Measurements from ENCODE around the gene TMPRSS4. TPM values are rescaled to one million over a fixed set of nuclear protein-coding genes. Genes with fewer than 3 reads are reported as not detected.

TMPRSS4 gene
- total and polyA plus RNA-seq, 4 donors: 0.08 to 0.33 (median 0.24) TPM; not detected in 1

- TF ChIP-seq HNF4G (IDR thresholded peaks at IDR 0.05): no peak
- TF ChIP-seq NR2F2 (IDR thresholded peaks at IDR 0.05): no peak
- TF ChIP-seq ZBTB33 (IDR thresholded peaks at IDR 0.05): no peak
- TF ChIP-seq RAD21 (IDR thresholded peaks at IDR 0.05): no peak
- TF ChIP-seq HNF4A (conservative IDR thresholded peaks at IDR 0.05): no peak
- TF ChIP-seq MAX (IDR thresholded peaks at IDR 0.05): no peak
- TF ChIP-seq TAF1 (conservative IDR thresholded peaks at IDR 0.05): no peak
- TF ChIP-seq YY1 (IDR thresholded peaks at IDR 0.05): no peak
Measured at GRCh38 chr11:118135796-118136165, 58.9 kb downstream of the TMPRSS4 start (continued).

- no peaks in the 10 kb centered on the region for H3K4me1 ChIP-seq (ENCODE audit: control insufficient read depth in 4 of 4, insufficient read depth in 4 of 4, low read length in 3 of 4)
- DNase-seq (ENCODE audit: low spot score): no peak
- TF ChIP-seq REST (IDR thresholded peaks at IDR 0.05) (no peak), MAX (IDR thresholded peaks at IDR 0.05) (no peak), CTCF (IDR thresholded peaks at IDR 0.05; ENCODE audit: low read depth, low read length, missing input control) (no peak), YY1 (IDR thresholded peaks at IDR 0.05) (no peak), NR2F2 (IDR thresholded peaks at IDR 0.05) (no peak), ATF3 (IDR thresholded peaks at IDR 0.05) (no peak), FOXA2 (IDR thresholded peaks at IDR 0.05) (no peak), HNF4G (IDR thresholded peaks at IDR 0.05) (no peak), ZBTB33 (IDR thresholded peaks at IDR 0.05) (no peak), JUND (IDR thresholded peaks at IDR 0.05) (no peak), TAF1 (conservative IDR thresholded peaks at IDR 0.05) (no peak)
- no peaks in the 10 kb centered on the region for H3K9me3 ChIP-seq (ENCODE audit: control insufficient read depth in 4 of 4, low read length in 3 of 4)
- H3K36me3 ChIP-seq (ENCODE audit: control insufficient read depth in 4 of 4, insufficient read depth in 3 of 4, low read depth in 1 of 4, low read length in 3 of 4): no peaks in the 10 kb centered on the region
- H3K27ac ChIP-seq (ENCODE audit: low read depth in 1 of 2, low read length in 2 of 2): no peak overlapping the region
- no peak overlapping the region for H3K9ac ChIP-seq (ENCODE audit: low read depth in 1 of 2, low read length in 2 of 2)
- WGBS: 81% methylated on average over 2 of the region's 2 CpGs
- H3K27me3 ChIP-seq (ENCODE audit: control insufficient read depth in 4 of 4, insufficient read depth in 4 of 4, low read length in 3 of 4): peaks cover 0 to 6% (median under 1%) of the 10 kb centered on the region in 4 donors
- H3K4me3 ChIP-seq (ENCODE audit: low read depth in 1 of 3, low read length in 3 of 3): no peak overlapping the region
Measured at GRCh38 chr11:118136341-118136740, 59.5 kb downstream of the TMPRSS4 start.
